ENCODE results near the gene FAIM2.

The FAIM2 gene

GRCh38 chr12:49928471-49928870, 24.8 kb upstream of the FAIM2 start:
- H3K27ac ChIP-seq: no peak overlapping the region
- TF ChIP-seq CTCF (conservative IDR thresholded peaks at IDR 0.05): no peak

GRCh38 chr12:49925433-49926204, 21.9 kb upstream of the FAIM2 start:
- TF ChIP-seq CTCF (conservative IDR thresholded peaks at IDR 0.05): no peak
- no peak overlapping the region for H3K27ac ChIP-seq

DNA sequence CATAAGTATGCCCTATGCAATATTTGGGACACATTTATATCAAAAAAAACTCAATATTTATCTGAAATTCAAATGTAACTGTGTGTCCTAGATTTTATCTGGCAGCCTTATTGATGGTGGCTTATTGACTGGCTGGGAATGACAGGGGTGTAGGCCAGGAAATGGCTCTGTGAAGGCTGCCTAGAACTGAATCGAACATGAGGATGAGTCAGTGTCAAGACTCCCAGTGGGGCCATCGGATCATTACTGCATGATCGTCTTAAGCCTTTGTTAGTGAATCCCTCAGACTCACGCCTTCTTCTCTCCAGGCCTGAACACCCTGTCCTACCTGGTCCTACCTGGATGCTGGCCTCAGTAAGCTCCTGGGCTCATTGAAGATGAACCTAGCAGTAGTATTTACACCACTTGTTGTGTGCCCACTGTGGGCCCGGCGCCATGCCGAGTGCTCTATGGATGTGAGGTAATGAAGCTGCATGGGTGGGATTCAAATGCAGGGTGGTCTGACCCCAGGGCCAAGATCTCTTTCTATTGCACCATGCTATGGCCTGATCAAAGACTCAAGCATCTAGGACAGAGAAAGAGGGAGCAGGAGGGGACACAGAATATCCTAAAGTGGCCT, 21.0 kb upstream of the FAIM2 start:
- TF ChIP-seq CTCF (conservative IDR thresholded peaks at IDR 0.05): no peak
- H3K27ac ChIP-seq: no peak overlapping the region

DNA sequence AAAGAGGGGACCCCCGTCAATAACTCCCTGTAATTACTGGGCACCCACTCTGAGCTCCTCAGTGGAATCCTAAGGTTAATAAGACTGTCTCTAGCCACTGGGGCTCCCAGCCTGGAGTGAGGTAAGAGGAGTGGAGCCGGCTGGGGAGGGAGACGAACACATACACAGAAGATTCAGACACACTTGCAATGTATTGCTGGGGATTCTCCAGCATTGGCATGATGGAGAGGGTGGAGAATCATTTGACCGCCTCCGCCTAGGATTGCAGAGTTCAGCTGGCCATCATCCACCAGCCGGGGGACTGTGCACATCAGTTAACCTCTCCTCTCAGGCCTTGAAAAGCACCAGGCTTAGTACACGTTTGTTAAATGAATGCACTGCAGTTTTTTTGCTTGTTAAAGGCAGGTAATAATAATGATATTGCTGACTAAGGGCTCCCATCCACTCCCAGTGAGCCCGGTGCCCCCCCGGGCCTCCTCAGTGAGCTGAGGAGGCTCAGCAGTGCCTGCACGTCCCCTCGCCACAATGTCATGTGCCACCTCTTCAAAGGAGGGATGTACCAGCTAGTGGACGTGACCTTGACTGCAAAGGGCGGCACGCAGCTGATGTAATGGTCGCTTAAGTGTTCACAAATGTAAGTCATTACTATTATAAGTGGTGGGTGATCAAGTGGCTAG, 20.3 kb upstream of the FAIM2 start:
- no peak for TF ChIP-seq CTCF (conservative IDR thresholded peaks at IDR 0.05)
- no peak overlapping the region for H3K27ac ChIP-seq

DNA sequence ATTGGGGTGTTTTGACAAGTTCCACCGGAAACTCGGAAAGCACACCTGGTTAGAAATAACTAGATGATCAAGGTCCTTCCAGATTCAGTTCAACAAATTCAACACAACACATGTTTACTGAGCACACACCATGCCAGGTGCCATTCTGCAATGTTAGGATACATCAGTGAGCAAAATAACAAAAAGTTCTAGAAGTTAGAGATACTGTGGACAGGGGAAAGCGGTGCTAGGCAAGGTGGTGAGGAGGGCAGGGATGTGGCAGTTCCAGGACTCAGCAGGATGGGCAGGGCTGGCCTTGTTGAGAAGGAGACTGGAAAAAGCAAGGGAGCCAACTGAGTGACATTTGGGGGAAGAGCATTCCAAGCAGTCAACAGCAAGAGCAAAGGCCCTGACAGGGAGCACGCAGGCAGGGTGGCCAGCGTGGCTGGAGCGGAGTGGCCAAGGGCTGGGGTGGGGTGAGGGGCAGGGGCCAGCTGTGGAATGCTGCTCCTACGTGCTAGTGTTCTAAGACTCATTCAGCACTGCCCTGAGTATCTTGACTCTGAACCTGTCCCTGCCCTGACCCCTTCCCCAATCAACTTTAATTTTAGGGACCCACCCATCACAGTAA, 19.4 kb upstream of the FAIM2 start:
- H3K27ac ChIP-seq: no peak overlapping the region
- no peak for TF ChIP-seq CTCF (conservative IDR thresholded peaks at IDR 0.05)

DNA sequence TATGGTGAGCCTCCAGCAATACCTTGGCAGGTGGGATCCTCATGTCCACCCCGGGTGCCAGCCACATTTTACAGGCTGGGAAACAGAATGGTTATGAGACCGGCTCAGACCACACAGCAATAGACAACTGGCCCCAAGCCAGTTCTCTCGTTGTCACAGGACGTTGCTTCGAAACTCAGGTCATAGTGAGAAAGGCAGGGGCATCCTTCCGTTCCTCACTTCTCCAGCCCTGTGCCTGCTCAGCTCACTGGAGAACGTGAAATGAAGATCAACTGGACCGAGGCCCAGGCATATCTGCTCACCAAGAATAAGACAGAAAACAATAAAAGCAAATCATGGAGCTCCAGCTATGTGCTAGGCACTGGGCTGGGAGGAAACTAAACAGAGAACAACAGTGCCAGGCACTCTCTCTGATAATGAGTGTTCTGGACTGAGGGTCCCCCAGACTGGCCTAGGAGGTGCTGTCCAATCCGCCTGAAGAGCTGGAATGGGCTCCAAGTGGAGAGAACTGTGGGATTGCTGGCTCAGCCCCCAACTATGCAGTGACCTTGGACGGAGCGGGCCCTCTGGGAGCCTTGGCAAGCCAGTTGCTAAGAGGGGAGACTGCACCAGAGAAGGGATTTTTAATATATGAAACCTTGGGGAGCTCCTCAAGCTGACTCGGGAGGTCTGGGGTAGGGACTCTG, 18.8 kb upstream of the FAIM2 start:
- H3K27ac ChIP-seq: no peak overlapping the region
- no peak for TF ChIP-seq CTCF (conservative IDR thresholded peaks at IDR 0.05)
